GM21381 (cell line): ENCODE measurements around the gene EEF1A1.
"Not testable (repeated sequence)": the region's sequence is repeated elsewhere in the genome, so short reads cannot be mapped to it uniquely, and the experiment has no call there.

Experiments used
- ATAC-seq: cut with Tn5 transposase; IDR thresholded peaks from one replicate; pipeline ENCODE4 v1.9.1; 2021; ENCODE audit warnings: mild to moderate bottlenecking, moderate library complexity; ENCODE audit not compliant: unreplicated experiment

The EEF1A1 gene

DNA sequence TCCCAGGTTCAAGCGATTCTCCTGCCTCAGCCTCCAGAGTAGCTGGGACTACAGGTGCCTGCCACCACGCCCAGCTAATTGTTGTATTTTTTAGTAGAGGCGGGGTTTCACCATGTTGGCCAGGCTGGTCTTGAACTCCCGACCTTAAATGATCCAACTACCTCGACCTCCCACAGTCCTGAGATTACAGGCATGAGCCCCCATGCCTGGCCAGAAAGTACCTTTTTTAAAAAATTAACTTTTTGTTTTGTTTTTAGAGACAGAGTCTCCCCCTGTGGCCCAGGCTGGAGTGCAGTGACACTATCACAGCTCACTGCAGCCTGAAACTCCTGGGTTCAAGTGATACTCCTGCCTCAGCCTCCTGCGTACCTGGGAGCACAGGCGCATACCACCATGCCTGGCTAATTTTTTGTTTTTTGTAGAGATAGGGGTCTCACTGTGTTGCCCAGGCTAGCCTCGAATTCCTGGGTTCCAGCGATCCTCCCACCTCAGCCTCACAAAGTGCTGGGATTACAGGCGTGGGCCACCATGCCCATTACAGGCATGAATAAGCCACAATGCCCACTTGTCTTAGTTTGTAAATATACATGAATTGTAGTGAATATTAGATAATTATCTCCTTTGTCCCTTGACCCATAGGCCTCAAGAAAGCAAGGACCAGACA lies 17.4 kb upstream of the EEF1A1 start:
- ATAC-seq = no peak

DNA sequence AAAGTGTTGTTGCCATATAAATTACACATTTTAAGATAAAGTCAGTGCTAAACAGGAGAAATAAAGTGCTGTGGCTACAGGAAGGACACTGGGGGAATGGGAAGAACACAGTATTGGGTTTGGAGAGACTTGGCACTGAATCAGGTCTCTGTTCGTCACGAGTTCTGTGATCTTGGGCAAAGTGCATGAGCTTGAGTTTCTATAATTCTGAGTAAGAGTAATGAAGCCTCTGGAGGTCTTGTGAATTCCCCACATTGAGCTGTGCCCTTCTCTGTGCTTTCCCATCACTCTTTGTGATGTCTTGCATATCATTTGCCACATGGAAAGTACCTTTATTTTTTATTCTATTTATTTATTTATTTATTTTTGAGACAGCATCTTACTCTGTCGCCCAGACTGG lies 16.8 kb upstream of the EEF1A1 start:
- no peak for ATAC-seq

DNA sequence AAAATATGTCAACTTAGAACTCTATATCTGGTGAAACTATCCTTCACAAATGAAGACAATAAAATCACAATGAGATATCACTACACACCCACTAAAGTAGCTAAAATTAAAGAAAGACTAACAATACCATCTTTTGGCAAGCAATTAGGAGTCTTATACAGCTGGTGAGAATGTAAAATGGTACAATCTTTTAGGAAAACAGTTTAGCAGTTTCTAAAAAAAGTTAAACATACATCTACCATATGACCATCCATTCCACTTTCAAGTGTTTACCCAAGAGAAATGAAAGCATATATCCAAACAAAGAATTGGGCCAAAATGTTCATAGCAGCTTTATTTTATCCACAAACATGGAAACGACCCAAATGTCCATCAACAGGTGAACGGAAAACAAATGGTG lies 13.8 kb upstream of the EEF1A1 start:
- no peak for ATAC-seq

DNA sequence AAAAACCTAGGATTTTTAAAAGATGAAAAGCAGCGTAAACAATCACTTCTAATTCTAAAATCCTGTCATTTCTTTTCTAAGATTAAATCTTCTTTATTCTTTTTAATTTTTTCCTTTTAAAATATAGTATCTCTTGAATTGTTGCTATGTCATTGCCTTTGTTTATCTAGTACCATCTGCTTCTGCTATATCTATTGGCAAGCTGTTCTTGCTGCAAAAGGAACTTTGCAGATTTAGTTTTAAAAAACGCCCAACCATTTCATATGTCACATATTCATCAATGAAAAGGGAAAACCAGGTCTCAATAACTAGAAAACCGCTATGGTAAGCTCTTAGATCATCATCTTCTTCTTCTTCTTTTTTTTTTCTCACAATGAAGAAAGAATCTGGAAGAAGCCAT lies 11.5 kb upstream of the EEF1A1 start:
- no peak for ATAC-seq

DNA sequence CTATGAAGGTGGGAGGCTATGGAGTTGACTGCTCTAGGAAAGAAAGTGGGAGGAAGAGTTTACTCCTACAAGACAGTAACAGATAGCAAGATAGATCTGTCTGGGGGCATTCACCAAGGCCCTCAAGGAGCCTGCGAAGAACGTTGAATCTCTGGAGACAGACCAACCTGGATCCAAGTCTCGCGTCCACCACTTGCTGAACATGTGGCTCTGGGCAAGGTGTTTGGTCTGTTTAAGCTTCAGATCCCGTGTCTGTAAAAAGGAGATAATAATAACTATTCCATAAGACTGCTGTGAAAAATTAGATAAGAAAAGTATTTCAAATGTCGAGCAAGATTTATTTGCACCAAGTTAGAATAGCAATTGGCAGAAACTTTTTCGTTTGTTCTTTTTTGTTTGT lies 8.1 kb upstream of the EEF1A1 start:
- no peak for ATAC-seq

DNA sequence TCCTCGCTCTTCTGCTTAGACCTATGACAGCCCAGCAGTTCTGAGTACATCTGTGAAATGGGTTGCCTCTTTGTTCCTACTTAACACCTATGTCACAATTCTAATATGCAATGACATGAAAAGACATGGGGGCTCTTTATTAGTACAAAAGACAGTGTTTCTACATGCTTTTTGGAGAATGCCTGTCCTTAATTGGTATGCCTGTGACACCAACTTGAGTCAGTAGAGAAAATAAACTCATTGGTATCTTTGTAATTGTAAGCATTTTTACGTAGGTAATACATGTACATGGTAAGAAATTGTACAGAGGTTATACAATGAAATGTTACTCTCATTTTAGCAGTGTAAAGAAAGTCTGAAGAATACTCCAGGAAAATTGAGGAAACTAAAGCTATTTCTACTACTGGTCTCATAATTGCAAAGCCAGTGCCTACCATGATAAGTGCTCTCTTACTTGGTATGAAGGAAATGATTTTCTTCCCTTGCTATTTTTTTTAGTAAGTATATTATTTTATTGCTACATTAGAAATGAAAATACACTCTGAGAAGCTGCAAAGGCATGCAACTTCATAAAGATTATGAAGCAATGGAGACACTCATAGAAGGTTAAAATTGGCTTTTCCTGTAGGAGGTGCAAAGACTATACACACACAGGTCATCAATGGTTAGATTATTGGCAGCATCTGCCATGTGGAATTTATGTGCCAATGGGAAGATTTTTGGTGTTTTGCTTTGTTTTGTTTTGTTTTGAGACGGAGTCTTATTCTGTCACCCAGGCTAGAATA lies 4.9 kb upstream of the EEF1A1 start:
- ATAC-seq = no peak

DNA sequence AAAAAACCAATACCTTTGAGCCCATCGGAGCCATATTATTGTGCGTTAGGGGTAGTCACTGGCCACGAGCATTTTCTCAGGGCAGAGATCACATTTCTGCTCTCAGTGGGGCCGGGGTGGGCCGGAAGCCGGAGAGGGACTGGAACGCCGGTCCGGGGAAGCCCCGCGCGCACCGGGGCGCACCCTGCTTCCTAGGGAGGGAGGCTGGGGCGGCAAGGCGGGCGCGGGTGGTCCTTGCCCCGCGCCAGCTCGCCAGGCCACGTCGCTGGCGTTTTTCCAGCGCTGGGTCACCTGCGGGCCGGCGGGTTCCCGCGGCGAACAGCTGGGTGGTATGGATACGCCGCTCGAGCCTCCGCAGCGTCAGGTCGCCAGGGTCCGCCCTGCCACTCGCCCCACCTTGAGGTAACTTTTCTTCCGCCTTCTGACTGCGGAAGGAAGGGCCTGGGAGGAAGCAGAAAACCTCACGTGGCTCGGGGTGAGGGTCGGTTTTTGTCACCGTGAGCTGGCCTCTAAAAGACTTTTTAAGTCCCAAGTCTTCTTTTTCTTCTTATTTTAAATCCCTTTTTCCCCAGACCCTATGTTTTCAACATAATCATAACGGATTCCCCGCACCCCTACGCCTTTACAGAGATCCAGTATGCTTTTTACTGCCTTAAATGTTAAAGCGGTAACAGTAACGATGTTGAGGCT lies 2.7 kb upstream of the EEF1A1 start:
- peak; percentile 42 for ATAC-seq

DNA sequence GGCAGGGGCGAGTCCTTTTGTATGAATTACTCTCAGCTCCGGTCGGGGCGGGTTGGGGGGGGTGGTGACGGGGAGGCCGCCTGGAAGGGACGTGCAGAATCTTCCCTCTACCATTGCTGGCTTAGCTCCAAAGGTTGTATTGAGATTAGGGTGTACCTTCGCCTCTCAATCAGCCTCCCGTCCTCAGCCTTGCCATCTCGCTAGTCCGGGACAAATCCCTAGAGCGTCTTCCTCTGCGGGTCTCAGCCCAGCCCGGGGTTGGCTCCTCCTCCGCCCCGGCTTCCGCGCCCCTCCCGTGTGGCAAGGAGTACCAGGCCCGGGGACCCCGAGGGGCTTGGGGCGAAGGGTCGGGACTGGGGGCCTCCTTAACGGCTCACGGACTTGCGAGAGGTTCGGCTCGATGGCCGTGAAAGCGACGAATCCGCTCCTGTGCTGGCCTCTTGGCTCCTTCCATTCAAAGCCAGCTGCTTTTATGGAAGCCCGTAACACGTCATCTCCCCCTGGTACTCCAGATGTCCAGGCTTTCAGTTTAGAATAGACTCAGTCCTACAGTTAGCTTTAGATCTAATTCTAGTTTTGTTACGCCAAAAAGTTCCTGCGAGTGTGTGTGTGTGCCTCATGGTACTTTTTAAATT lies 636 bp upstream of the EEF1A1 start:
- ATAC-seq = peak; percentile 30

DNA sequence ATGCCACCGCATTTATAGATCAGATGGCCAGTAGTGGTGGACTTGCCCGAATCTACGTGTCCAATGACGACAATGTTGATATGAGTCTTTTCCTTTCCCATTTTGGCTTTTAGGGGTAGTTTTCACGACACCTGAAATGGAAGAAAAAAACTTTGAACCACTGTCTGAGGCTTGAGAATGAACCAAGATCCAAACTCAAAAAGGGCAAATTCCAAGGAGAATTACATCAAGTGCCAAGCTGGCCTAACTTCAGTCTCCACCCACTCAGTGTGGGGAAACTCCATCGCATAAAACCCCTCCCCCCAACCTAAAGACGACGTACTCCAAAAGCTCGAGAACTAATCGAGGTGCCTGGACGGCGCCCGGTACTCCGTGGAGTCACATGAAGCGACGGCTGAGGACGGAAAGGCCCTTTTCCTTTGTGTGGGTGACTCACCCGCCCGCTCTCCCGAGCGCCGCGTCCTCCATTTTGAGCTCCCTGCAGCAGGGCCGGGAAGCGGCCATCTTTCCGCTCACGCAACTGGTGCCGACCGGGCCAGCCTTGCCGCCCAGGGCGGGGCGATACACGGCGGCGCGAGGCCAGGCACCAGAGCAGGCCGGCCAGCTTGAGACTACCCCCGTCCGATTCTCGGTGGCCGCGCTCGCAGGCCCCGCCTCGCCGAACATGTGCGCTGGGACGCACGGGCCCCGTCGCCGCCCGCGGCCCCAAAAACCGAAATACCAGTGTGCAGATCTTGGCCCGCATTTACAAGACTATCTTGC lies 725 bp downstream of the EEF1A1 start:
- no peak for ATAC-seq

DNA sequence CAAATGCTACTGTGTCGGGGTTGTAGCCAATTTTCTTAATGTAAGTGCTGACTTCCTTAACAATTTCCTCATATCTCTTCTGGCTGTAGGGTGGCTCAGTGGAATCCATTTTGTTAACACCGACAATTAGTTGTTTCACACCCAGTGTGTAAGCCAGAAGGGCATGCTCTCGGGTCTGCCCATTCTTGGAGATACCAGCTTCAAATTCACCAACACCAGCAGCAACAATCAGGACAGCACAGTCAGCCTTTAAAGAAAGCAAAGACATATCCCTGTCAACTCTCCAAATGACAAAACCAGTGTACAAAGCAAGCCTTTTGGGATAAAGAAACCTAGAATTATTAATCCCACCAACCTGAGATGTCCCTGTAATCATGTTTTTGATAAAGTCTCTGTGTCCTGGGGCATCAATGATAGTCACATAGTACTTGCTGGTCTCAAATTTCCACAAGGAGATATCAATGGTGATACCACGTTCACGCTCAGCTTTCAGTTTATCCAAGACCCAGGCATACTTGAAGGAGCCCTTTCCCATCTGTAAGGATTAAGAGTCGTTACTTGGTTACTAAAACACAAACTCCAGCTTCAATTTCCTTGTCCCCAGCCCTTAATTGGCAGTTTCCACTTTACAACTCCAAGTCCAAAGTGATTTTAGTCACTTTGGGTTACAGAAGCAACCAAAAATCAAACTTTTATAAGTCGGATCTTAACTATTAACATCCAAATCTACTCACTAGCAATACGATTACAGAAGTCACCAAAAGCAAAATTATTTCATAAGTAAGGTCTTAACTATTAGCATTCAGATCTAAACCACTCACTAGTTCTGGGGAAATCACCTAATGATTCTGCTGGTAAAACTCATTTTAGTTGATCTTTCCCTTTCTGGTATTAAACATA lies 1.6 kb downstream of the EEF1A1 start:
- not testable (repeated sequence) for ATAC-seq

DNA sequence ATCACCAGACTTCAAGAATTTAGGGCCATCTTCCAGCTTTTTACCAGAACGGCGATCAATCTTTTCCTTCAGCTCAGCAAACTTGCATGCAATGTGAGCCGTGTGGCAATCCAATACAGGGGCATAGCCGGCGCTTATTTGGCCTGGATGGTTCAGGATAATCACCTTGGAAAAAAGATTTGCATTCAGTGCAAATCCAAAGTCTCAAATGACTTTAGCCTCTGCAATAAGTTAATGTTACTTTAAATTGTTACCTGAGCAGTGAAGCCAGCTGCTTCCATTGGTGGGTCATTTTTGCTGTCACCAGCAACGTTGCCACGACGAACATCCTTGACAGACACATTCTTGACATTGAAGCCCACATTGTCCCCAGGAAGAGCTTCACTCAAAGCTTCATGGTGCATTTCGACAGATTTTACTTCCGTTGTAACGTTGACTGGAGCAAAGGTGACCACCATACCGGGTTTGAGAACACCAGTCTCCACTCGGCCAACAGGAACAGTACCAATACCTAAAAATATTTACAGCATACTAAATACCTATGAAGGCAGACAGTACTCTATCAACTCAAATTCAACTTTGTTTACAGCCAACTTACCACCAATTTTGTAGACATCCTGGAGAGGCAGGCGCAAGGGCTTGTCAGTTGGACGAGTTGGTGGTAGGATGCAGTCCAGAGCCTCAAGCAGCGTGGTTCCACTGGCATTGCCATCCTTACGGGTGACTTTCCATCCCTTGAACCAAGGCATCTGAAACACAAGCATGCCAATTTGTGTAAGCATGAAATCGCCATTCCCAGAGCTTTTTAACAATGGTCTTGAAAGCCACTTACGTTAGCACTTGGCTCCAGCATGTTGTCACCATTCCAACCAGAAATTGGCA lies 2.5 kb downstream of the EEF1A1 start:
- not testable (repeated sequence) for ATAC-seq

DNA sequence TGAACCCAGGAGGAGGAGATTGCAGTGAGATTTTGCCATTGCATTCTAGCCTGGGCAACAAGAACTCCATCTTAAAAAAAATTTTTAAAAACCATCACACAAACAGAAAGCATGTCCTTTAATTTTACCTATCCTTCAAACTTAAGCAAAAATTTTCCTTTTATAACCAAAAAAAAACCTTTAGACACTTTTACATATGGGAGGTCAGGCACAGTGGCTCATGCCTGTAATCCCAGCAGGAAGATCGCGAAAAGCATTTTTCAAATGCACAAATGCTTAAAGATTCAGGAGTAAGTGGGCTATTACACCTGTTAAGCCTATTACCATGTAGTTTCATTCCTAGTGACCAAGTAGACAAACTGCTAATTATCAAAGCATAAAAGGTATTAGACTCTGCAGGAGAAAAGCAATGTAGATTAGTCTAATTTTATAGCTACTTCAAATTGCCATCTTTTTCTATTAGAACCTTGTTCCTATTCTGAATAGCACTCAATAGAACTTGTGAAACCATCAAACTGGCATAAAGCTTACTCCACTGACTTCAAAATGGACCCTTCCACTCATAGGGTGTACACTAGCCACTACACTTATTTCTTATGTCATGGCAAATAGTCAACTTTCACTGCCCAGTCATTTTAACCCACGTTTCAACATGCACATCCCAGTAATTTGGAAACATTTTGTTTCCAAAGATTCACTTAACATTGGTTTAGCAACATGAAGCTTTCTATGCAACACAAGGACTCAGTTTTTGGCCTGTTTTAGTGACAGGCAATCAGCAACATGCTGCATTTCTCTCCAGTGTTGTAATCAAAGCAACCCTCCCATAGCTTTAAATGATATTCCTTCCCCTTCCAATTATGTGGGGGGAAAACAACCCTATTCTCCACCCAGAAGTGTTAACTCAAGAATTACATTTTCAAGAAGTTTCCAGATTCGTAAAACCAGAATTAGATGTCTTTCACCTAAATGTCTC lies 4.0 kb downstream of the EEF1A1 start:
- ATAC-seq = no peak

DNA sequence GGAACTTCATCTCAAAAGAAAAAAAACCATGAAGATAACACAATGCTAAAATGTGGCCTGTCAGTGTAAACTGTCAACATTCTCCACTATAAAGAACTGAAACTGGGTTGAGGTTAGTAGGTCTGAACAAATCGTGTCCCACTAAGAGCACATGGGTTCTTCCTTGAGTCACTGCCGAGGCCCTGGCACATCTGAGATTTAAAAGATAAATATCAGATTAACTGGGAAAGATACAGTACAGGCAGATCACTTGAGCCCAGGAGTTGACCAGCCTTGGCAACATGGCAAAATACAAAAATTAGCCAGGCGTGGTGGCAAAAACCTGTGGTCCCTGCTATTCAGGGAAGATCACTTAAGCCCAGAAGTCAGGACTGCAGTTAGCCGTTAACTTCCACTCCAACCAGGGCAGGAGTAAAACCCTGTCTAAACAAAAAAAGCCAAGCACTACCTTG lies 5.6 kb downstream of the EEF1A1 start:
- peak; percentile 37 for ATAC-seq

DNA sequence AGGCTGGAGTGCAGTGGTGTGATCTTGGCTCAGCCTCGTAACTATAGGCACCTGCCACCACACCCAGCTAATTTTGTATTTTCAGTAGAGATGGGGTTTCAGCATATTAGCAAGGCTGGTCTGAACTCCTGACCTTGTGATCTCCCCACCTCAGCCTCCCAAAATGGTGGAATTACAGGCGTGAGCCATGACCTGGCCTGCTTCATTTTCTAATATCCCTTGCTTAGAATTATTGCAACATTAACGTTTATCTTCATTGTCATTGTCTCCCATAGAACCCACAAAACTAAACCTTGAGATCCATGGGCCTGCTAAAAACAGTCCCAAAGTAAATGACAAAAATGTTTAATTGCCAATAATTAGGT lies 6.1 kb downstream of the EEF1A1 start:
- ATAC-seq = no peak

DNA sequence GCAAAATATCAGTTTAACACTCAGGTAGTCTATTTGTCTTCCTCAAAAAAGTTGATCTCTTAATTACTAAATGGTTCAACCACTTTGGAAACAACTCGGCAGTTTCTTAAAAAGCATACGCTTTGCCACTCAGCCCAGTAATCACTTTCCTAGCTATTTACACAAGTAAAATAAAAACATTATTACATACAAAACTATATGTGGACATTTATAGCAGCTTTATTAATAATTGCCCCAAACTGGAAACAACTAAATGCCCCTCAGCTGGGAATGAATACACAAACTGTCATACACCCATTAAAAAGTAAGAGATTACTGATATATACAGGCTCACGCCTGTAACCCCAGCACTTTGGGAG lies 7.4 kb downstream of the EEF1A1 start:
- no peak for ATAC-seq

DNA sequence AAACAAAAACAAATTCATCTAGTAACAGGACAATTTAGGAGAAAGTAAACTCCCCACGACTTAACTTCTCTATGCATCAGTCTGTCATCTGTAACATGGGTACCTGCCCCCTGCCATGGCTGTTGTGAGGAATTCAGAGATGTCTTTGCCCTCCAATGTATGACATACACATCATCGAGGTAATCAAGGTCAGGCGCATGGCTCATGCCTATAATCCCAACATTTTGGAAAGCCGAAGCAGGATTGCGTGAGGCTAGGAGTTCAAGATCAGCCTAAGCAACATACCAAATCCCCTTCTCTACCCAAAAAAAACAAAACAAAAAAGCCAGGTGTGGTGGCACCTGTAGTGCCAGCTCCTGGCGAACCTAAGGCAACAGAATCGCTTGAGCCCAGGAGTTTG lies 9.0 kb downstream of the EEF1A1 start:
- no peak for ATAC-seq

DNA sequence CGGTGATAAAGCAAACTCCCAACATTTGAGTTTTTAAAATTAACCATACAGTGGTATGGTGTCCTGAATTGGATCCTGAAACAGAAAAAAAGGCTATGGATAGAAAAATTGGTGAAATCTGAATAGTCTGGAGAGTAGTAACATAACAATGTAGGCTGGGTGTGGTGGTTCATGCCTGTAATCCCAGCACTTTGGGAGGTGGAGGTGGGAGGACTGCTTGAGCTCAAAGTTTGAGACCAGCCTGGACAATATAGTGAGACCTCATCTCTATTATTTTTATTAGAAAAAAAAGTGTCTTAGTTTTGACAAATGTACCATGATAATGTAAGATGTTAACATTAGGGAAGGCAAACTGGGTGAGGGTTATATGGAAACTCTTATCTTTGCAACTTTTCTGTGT lies 11.0 kb downstream of the EEF1A1 start:
- ATAC-seq = no peak

DNA sequence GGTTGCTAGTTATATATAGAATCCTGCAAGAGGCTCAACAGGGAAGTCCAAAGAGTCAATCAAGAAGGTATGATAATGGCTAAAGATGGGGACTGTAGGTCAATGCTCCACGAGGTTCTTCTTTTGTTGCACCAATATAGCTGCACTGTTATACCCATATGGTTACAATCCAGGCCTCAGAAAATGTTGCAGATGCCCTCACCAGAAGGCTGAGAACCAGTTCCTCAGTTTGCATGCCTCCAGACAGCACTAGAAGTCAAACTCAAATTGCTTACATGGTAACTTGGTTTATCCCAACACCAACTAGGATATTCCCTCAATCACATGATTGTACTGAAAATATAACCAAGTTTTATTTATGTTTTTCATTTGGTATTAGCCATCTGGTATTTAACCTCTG lies 12.1 kb downstream of the EEF1A1 start:
- no peak for ATAC-seq
